ENCODE measurements around the gene IL1A. TPM values are rescaled to one million over a fixed set of nuclear protein-coding genes. Genes with fewer than 3 reads are reported as not detected.

IL1A gene
- polyA plus RNA-seq, 3 donors: 0.06 to 0.09 TPM; not detected in 1

DNA sequence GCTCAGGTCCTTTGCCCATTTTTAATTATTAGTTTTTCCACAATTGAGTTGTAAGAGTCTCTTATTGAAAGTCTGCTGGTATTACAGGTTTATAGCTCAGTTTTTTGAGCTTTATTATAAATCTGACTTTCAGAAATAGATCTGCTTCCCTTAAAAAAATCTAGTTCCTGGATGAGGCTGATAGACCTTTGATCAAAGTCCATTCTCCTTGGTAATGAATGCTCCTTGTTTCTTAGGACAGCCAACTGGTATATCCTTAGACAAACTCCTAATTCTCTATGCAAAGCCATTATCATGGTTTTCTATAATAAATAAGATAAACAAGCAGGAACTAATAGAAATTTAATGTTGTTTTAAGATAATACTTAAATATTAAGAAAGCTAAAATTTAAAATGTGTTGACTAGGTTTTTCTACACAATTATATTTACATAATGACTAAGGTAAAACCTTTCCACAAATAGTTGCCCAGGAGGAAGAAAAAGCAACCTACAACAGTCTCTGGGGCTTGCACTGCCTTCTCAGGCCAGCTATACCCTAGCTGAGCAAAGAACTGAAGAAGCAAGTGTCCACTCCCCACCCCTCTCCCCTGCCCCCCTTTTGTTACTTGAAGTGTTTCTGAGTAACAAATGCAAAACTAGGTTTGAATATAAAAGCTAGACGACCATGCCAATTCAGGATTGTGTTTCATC lies 46.6 kb downstream of the IL1A start:
- no peak for DNase-seq (ENCODE audit: extremely low read depth in 1 of 11, low read depth in 9 of 11, low spot score in 4 of 11)

GRCh38 chr2:112733871-112734270 lies 50.4 kb downstream of the IL1A start:
- no peak for DNase-seq (ENCODE audit: extremely low read depth in 1 of 11, low read depth in 9 of 11, low spot score in 4 of 11)

GRCh38 chr2:112733456-112733855 lies 50.8 kb downstream of the IL1A start:
- no peak for DNase-seq (ENCODE audit: extremely low read depth in 1 of 11, low read depth in 9 of 11, low spot score in 4 of 11)

GRCh38 chr2:112731479-112731878 lies 52.8 kb downstream of the IL1A start:
- no peak for DNase-seq (ENCODE audit: extremely low read depth in 1 of 11, low read depth in 9 of 11, low spot score in 4 of 11)

GRCh38 chr2:112730791-112731190 lies 53.5 kb downstream of the IL1A start:
- DNase-seq (ENCODE audit: extremely low read depth in 1 of 11, low read depth in 9 of 11, low spot score in 4 of 11): no peak

- no peak for DNase-seq (ENCODE audit: extremely low read depth in 1 of 11, low read depth in 9 of 11, low spot score in 4 of 11)
These were observed 54.1 kb downstream of the IL1A start for GRCh38 chr2:112730216-112730615.

GRCh38 chr2:112728378-112729175 lies 55.7 kb downstream of the IL1A start:
- DNase-seq (ENCODE audit: extremely low read depth in 1 of 11, low read depth in 9 of 11, low spot score in 4 of 11): no peak

- DNase-seq (ENCODE audit: extremely low read depth in 1 of 11, low read depth in 9 of 11, low spot score in 4 of 11): no peak
These were observed 56.3 kb downstream of the IL1A start for GRCh38 chr2:112728029-112728362.

- no peak for DNase-seq (ENCODE audit: extremely low read depth in 1 of 11, low read depth in 9 of 11, low spot score in 4 of 11)
These were observed 56.8 kb downstream of the IL1A start for GRCh38 chr2:112727276-112728028.

DNA sequence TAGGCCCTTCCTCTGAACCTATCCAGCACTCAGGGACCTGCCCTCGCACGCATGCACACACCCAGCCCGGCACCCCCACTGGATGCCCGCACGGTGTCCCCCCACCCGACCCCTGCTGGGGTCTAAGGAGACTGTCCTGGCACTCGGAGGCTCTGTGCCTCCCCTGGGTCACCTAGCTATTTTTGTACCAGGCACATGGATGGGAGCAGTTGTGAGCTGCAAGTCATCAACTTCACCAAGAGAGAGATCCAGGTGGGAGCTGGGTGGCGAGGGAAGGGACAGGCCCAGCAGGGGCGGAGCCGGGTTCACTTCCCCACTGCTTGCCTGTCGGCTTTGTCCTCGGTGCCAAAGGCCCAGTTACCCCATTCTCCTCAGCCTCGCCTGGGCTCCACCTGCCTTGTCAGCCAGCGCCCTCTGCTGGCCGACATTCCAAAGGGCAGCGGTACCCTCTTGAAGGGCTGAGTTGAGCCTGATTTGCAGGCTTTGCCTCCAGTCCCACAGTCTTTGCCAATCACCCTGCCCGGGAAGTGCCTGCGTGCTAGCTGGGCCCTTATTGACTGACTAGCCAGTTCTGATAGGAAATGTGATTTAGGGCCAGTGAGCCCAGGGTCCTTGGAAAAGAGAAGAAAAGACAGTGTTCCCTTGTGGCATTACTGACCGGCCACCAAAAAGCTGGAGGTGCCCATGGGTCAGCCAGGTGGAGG lies 57.7 kb downstream of the IL1A start:
- peak; percentile 64 to 85 (median 76) for DNase-seq (ENCODE audit: extremely low read depth in 1 of 11, low read depth in 9 of 11, low spot score in 4 of 11)

GRCh38 chr2:112725545-112726457 lies 58.5 kb downstream of the IL1A start:
- DNase-seq (ENCODE audit: extremely low read depth in 1 of 11, low read depth in 9 of 11, low spot score in 4 of 11): no peak

DNA sequence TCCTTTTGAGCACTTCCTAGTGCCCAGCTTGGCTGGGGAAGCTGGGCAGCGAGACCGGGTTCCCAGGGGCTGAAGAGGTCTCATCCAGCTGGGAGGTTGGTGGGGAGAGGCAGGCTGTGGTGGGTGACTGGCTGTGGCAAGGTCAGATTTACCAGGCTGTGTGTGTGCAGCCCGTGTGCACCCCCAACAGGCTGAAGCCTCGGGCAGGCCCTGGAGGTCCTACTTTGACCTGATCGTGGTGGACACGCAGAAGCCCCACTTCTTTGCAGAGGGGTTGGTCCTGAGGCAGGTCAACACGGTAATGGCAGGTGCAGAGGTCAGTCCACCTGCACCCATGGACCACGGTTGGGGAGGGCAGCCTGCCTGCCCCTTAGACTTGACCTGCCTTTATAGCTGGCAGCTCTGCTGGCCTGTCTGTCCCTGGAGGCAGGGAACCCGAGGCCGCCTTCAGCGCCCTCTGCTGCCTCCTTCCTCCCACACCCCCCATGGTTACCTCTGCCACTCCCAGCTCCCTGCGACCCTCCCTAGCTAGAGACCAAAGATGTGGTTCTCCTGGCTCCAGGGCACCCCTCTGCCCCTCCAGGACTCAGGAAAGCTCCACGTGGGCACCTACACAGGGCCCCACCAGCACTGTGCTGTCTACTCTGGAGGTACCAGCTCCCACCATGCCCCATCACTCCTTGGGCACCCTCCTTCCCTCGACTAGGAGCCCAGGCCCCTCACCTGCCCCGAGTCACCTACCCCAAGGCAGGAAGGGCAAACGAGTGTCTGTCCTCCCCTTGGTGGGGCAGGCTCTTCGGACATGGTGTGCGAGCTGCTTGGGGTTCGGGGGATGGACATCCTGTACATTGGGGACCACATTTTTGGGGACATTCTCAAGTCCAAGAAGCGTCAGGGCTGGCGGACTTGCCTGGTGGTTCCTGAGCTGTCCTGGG lies 59.4 kb downstream of the IL1A start:
- no peak for DNase-seq (ENCODE audit: extremely low read depth in 1 of 11, low read depth in 9 of 11, low spot score in 4 of 11)

DNA sequence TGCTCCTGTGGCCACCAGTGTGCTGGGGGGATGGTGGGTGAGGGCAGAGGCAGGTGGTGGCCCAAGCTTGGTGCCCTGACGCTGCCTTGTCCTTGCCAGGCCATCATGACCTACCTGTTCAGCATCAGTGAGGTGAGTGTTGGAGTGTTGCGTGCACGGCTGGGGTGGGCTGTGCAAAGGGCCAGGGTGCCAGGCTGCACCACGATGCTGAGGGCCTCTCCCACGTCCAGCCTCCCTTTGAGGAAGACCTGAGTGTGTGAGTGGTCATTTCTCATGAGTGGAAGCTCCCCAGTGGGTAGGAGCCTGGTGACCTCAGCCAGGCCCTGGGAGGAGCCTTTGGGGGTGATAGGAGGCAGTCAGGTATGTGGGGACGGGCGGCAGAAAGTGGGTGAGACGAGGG lies 60.3 kb downstream of the IL1A start:
- DNase-seq (ENCODE audit: extremely low read depth in 1 of 11, low read depth in 9 of 11, low spot score in 4 of 11): no peak

Other genes with a start within 250 kb of the IL1A start
- gene POLR1B, start 242.0 kb downstream of the IL1A start, polyA plus RNA-seq (ENCODE audit: insufficient read length in 3 of 3): 10 to 100 TPM; 20.2 to 28.8 (median 21.1) TPM
- 10 to 100 TPM; 19.8 to 35.0 (median 31.0) TPM for gene CHCHD5, start 199.9 kb downstream of the IL1A start, polyA plus RNA-seq (ENCODE audit: insufficient read length in 3 of 3)
- 10 to 100 TPM; 40.7 to 49.8 (median 47.6) TPM for gene SLC20A1, start 138.6 kb downstream of the IL1A start, polyA plus RNA-seq (ENCODE audit: insufficient read length in 3 of 3)
- 1 to 10 TPM in 1 of 3 donors, under 1 TPM in 2; 0.18 to 1.4 (median 0.37) TPM for gene NT5DC4, start 63.5 kb downstream of the IL1A start, polyA plus RNA-seq (ENCODE audit: insufficient read length in 3 of 3)
- gene CKAP2L, start 19.9 kb downstream of the IL1A start, polyA plus RNA-seq (ENCODE audit: insufficient read length in 3 of 3): 10 to 100 TPM; 12.7 to 19.7 (median 15.3) TPM
- gene IL1B, start 52.3 kb upstream of the IL1A start, polyA plus RNA-seq (ENCODE audit: insufficient read length in 3 of 3): 1 to 10 TPM in 1 of 3 donors, under 1 TPM in 2; 0.53 to 2.9 (median 0.64) TPM
- under 1 TPM; 0.22 to 0.40 (median 0.24) TPM for gene IL37, start 126.7 kb upstream of the IL1A start, polyA plus RNA-seq (ENCODE audit: insufficient read length in 3 of 3)
- under 1 TPM in 1 of 3 donors, not detected in 2; 0.27 TPM for gene IL36G, start 193.5 kb upstream of the IL1A start, polyA plus RNA-seq (ENCODE audit: insufficient read length in 3 of 3)
- not detected for gene IL36A, start 221.0 kb upstream of the IL1A start, polyA plus RNA-seq (ENCODE audit: insufficient read length in 3 of 3)